Neutrophil (primary cell): Measurements from ENCODE around the gene DHPS.
"Not testable (repeated sequence)": the region's sequence is repeated elsewhere in the genome, so short reads cannot be mapped to it uniquely, and the experiment has no call there.

ENCODE experiments used
- H3K27ac ChIP-seq: fragments of 200-600 bp; sonication (generic); 2 replicates; pipeline ENCODE4 v1.5.1; 2016; ENCODE audit warnings: mild to moderate bottlenecking, moderate library complexity
- H3K27me3 ChIP-seq: fragments of 200-600 bp; sonication (generic); 2 replicates; pipeline ENCODE4 v1.6.0; 2016; ENCODE audit warnings: mild to moderate bottlenecking
- H3K36me3 ChIP-seq: fragments of 200-600 bp; sonication (generic); 2 replicates; pipeline ENCODE4 v1.5.1; 2017
- H3K4me1 ChIP-seq, 2 experiments: fragments of 200-600 bp in 1 of 2; sonication (generic) in 1 of 2; 1 replicate in 1 of 2; 2 replicates in 1 of 2; pipeline versions ENCODE4 v1.5.1 to v1.6.1; 2013 to 2016; ENCODE audit warnings: low read depth in 1 of 2, low read length in 1 of 2, mild to moderate bottlenecking in 1 of 2, moderate library complexity in 1 of 2; ENCODE audit not compliant: control insufficient read depth in 1 of 2, insufficient read depth in 1 of 2
- H3K4me3 ChIP-seq, 2 experiments: fragments of 200-600 bp in 1 of 2; sonication (generic) in 1 of 2; 1 replicate in 1 of 2; 2 replicates in 1 of 2; pipeline ENCODE4 v1.5.1; 2013 to 2016; ENCODE audit warnings: low read depth in 1 of 2, low read length in 1 of 2, mild to moderate bottlenecking in 1 of 2, moderate library complexity in 1 of 2
- H3K9me3 ChIP-seq: fragments of 200-600 bp; sonication (generic); 2 replicates; pipeline ENCODE4 v1.5.1; 2016
- TF ChIP-seq, protein P1 (sequence below): fragments of 200-600 bp; sonication (generic); IDR thresholded peaks from 2 replicates; pipeline ENCODE4 v1.5.1; 2016; ENCODE audit warnings: antibody characterized with exemption

The DHPS gene

DNA sequence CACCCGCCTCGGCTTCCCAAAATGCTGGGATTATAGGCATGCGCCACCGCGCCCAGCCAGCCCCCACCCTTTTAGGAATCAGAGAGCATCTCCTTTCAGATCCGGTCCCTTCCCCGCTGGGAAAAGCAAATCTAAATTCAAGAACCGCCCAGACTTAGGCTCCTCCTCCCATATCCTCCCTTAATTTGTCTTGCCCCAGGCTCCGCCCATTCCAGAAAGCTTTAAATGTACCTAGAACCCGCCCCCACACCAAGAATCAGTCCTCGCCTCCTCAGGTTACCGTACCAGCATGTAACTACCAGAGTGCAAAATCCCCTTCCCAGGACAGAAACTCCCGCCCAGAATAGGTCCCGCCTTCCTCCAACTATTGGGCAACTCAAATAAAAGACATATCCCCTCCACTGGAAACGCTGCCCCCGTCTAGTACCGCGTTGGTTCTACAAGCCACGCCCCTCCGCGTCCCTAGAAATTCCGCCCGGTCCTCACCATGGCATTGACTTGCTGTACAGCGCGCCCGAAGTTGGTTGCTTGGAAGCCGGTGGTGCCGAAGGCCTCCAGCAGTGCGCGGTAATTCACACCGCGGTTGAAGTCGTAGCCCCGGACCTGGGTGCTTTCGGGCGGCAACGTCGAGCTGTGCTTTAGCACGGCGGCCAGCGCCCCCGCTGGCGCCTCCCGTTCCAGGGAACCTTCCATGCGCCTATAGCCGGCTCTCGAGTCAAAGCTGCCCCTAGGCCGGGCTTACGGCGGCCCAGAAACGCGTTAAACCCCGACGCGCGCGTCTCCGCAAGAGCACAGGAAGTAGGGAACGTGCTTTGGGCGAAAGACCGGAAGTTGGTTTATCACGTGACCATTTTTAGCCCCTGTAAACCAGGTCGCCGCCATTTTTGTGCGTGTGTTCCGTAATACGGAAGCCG lies at the start of gene DHPS:
DHPS (minus strand) TSS at position 807 of the 914 bp plus-strand sequence; CDS start at position 693, 114 bp downstream.
- TF ChIP-seq, protein P1, sequence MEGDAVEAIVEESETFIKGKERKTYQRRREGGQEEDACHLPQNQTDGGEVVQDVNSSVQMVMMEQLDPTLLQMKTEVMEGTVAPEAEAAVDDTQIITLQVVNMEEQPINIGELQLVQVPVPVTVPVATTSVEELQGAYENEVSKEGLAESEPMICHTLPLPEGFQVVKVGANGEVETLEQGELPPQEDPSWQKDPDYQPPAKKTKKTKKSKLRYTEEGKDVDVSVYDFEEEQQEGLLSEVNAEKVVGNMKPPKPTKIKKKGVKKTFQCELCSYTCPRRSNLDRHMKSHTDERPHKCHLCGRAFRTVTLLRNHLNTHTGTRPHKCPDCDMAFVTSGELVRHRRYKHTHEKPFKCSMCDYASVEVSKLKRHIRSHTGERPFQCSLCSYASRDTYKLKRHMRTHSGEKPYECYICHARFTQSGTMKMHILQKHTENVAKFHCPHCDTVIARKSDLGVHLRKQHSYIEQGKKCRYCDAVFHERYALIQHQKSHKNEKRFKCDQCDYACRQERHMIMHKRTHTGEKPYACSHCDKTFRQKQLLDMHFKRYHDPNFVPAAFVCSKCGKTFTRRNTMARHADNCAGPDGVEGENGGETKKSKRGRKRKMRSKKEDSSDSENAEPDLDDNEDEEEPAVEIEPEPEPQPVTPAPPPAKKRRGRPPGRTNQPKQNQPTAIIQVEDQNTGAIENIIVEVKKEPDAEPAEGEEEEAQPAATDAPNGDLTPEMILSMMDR: no peak
- Histone ChIP-seq H3K4me1 (peaks cover 7 to 14% of the 10 kb centered on the region in 2 experiments), H3K4me3 (peak within 1 kb of the TSS; percentile 96 to 98), H3K27me3 (no peaks in the 10 kb centered on the region), H3K9me3 (no peaks in the 10 kb centered on the region), H3K36me3 (peaks cover 28% of the 10 kb centered on the region), H3K27ac (peak within 1 kb of the TSS; percentile 94)

DNA sequence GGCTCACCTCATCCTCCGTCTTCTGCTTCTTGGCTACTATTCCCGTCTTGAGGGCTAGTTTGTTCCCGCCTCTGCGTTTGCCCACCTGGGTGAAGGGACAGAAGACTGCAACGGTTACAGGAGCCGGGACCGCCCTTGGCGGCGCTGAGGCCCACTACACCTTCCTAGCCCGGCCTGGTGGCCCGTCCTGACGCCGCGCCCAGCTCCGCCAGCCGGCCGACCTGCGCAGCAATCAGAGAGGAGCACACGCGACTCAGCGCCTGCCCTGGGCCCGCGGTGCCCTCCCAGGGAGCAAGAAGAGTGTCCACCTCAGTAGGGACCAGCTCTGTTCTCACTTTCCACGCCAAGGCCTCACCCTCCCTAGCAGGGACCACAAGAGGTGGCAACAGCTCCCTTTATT lies 49.7 kb upstream of the DHPS start:
- H3K4me1 ChIP-seq: peaks cover 28 to 30% of the 10 kb centered on the region in 2 experiments
- H3K36me3 ChIP-seq: peaks cover 37% of the 10 kb centered on the region
- H3K27ac ChIP-seq: no peak overlapping the region
- no peaks in the 10 kb centered on the region for H3K9me3 ChIP-seq
- TF ChIP-seq, protein P1: no peak
- no peaks in the 10 kb centered on the region for H3K27me3 ChIP-seq
- H3K4me3 ChIP-seq: no peak overlapping the region

DNA sequence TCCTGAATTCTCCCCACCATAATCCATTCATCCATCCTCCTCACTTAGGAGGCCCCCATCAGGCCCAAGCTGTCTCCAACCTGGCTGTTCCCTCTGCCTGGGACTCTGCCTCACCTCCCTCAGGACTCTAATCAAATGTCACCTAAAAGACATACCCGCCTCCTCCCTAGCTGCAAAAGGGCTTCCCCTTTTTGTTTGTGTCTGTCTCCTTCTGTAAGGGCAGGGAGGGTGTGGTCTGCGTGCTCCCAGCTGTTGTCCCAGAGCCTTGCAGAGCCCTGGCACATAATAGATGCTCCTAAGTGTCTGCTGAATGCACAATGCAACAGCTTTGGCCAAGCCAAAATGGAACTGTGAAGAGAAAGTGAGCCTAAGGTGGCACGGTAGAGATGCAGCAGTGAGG lies 48.4 kb upstream of the DHPS start:
- H3K4me3 ChIP-seq: no peak overlapping the region
- TF ChIP-seq, protein P1: no peak
- H3K36me3 ChIP-seq: peaks cover 37% of the 10 kb centered on the region
- H3K27me3 ChIP-seq: no peaks in the 10 kb centered on the region
- peak overlapping the region; percentile 2 for H3K27ac ChIP-seq
- peaks cover 22 to 27% of the 10 kb centered on the region in 2 experiments for H3K4me1 ChIP-seq
- no peaks in the 10 kb centered on the region for H3K9me3 ChIP-seq

DNA sequence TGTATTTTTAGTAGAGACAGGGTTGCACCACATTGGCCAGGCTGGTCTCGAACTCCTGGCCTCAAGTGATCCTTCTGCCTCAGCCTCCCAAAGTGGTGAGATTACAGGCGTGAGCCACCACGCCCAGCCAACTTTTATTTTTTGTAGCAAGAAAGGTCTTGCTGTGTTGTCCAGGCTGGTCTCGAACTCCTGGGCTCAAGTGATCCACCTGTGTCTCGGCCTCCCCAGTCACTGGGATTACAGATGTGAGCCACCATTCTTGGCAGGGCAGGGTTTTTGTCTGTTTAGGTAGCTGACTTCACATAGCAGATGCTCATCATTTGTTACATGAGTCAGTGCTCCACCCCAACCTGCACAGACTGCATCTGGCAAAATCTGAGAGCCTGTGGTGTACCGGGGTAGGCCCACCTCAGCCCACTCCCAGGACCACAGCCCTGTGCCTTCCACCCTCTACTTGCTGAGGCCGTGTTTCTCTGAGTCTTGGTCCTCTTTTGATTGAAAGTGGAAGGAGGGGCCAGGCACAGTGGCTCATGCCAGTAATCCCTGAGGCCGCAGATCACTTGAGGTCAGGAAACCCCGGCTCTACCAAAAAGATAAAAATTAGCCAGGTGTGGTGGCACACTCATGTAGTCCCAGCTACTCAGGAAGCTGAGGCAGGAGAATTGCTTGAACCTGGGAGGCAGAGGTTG lies 46.2 kb upstream of the DHPS start:
- Histone ChIP-seq H3K27ac (no peak overlapping the region), H3K9me3 (no peaks in the 10 kb centered on the region), H3K36me3 (peaks cover 37% of the 10 kb centered on the region), H3K27me3 (no peaks in the 10 kb centered on the region), H3K4me1 (peaks cover 22 to 29% of the 10 kb centered on the region in 2 experiments), H3K4me3 (no peak overlapping the region)
- TF ChIP-seq, protein P1: no peak

DNA sequence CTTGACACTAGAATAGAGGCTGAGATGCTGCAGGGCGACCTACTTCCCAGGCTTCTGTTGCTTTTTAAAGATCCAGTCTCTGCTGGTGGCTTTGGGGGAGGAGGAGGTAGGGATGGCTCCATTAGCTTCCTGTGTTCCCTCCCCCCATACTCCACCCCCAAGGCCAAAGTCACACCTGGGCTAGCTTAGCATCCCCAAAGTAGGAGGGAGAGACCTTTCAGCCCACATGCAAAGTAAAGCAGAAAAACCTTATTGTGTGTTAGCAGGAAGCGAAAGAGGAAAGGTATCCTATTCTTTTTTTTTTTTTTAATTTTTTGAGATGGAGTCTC lies 45.3 kb upstream of the DHPS start:
- Histone ChIP-seq H3K27ac (no peak overlapping the region), H3K36me3 (peaks cover 37% of the 10 kb centered on the region), H3K27me3 (no peaks in the 10 kb centered on the region), H3K4me3 (no peak overlapping the region), H3K4me1 (peaks cover 18 to 23% of the 10 kb centered on the region in 2 experiments), H3K9me3 (no peaks in the 10 kb centered on the region)
- TF ChIP-seq, protein P1: no peak

DNA sequence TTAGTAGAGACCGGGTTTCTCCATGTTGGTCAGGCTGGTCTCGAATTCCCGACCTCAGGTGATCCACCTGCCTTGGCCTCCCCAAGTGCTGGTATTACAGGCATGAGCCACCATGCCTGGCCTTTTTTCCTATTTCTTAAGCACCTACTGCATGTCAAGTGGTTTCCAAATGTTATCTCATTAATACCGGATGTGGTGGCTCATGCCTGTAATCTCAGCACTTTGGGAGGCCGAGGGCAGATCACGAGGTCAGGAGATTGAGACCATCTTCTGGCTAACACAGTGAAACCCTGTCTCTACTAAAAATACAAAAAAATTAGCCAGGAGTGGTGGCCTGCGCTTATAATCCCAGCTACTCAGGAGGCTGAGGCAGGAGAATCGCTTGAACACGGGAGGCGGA lies 43.9 kb upstream of the DHPS start:
- Histone ChIP-seq H3K36me3 (peaks cover 27% of the 10 kb centered on the region), H3K4me1 (peaks cover 32 to 34% of the 10 kb centered on the region in 2 experiments), H3K27me3 (peaks cover 11% of the 10 kb centered on the region)
- not testable (repeated sequence) for H3K27ac ChIP-seq, H3K9me3 ChIP-seq, H3K4me3 ChIP-seq
